Motor neuron (in vitro differentiated cells): ENCODE results near the gene NRXN3. TPM values are rescaled to one million over a fixed set of nuclear protein-coding genes. Genes with fewer than 3 reads are reported as not detected.

Source experiments
- ATAC-seq, 8 experiments: fragments of 200-7000 bp; cut with Tn5 transposase; replicated peaks in 6 of 8; 2 replicates each; pipeline ENCODE4 v1.8.0; 2021; ENCODE audit warnings: mild to moderate bottlenecking in 8 of 8, moderate library complexity in 8 of 8
- H3K27ac ChIP-seq, 2 donors: fragments of 250-450 bp; sonication (Bioruptor Pico); 2 replicates each; pipeline ENCODE4 v1.9.0; 2021; ENCODE audit warnings: antibody characterized with exemption in 2 of 2, mild to moderate bottlenecking in 2 of 2, moderate library complexity in 1 of 2
- H3K4me1 ChIP-seq, 2 donors: fragments of 250-450 bp; sonication (Bioruptor Pico); replicated peaks in 1 of 2; 2 replicates each; pipeline ENCODE4 v1.6.1; 2021; ENCODE audit warnings: antibody characterized with exemption in 2 of 2, mild to moderate bottlenecking in 2 of 2, moderate library complexity in 1 of 2
- H3K4me3 ChIP-seq, 5 donors: fragments of 250-450 bp; sonication (Bioruptor Pico); 2 replicates each; pipeline ENCODE4 v1.9.0; 2021; ENCODE audit warnings: antibody characterized with exemption in 5 of 5, mild to moderate bottlenecking in 5 of 5, moderate library complexity in 4 of 5
- WGBS, 10 experiments: fragments of 450-650 bp; shearing (Covaris generic); methylation state at CpG; one replicate each; pipeline ENCODE4 v1.0.0; 2022; 5-methylcytosine and 5-hydroxymethylcytosine counted together
- in situ Hi-C, 9 experiments: fragments of 400-800 bp; cut with MboI; loops; one replicate each; pipeline ENCODE4 v1.15.0; 2021; ENCODE audit warnings: low sequenced_read_pairs in 9 of 9, low pct_unique_long_range_greater_than_20kb in 2 of 9; ENCODE audit not compliant: unreplicated experiment in 9 of 9
- total RNA-seq, 8 experiments: library from RNA; unstranded; fragments of 300-600 nt; gene quantifications; 2 replicates each; pipeline versions ENCODE4 v1.2.3 to v1.2.4, GENCODE V29; 2022

NRXN3 gene
- total RNA-seq, 8 experiments from 2014 or later, result 1.1 to 16.5 (median 12.9) TPM

DNA sequence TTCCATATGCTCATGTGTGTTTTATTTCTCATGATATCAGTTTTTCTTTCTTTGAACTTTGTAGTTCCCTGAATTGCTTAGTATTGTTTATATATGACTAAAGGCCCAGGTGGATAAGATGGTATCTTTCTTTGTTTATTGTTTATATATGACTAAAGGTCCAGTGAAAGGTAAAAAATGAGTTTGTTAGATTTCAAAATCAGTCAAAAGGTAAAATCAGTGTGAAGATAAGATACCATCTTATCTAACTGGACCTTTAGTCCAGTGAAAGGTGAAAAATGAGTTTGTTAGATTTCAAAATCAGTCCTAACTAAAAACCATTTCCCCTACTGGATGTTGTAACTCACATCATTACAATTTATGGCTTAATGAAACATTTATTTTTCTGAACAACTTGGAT, 1150.9 kb downstream of the NRXN3 start:
- no peak overlapping the region for H3K4me3 ChIP-seq
- ATAC-seq, result no peak
- peaks cover 8% of the 10 kb centered on the region in 2 donors for H3K4me1 ChIP-seq
- in situ Hi-C loops, result no loop called here
- no peak overlapping the region for H3K27ac ChIP-seq

DNA sequence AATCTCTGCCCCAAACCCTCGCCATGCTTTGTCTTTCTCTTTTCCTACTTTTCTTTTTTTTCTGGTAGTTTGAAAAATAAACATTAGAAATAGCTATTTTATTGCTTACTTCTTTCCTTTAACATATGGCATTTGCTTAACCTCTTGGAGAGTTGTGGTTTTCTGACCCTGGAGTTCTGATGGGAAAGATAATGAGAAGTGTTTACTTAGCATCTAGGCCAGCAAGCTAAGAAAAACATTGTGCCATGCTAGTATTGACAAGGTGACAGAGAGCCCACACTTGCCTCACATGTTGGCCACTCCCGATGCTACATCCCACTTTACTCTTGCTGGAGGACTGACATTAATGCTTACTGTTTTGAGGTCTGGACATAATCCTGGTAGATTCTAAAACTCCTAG, 1154.9 kb downstream of the NRXN3 start:
- peak in 2 of 8 experiments; percentile 47 to 68 for ATAC-seq
- in situ Hi-C loops, result no loop called here
- Histone ChIP-seq H3K4me1 (peaks cover 2 to 8% of the 10 kb centered on the region in 2 donors), H3K4me3 (no peak overlapping the region), H3K27ac (no peak overlapping the region)
- 0 to 100% (median 69%) methylated on average over 1 to 2 of the region's 2 CpGs; no CpG with 5 or more reads in 2 of the 10 experiments for WGBS, 10 experiments

DNA sequence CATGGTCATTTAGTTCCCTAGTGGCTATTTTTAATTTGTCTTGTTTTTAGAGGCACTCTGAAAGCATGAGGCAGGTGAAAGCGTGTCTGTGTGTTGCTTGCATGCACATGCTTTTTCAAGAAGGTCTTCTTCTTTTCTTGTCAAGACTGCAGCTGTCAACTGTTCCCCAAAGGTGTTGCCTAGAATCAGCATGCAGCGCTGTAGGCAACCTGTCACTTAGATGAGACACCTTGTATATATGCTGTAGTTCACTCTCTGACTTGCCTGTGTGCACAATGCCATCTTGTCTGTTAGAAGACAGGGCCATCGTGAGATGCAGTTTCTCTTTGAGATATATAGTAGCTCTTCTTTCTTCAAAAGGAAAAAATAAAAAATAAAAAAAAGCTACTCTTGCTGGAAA, 1155.4 kb downstream of the NRXN3 start:
- in situ Hi-C loops, result no loop called here
- ATAC-seq, result peak in 1 of 8 experiments; percentile 39
- H3K4me1 ChIP-seq, result peaks cover 2 to 8% of the 10 kb centered on the region in 2 donors
- H3K27ac ChIP-seq, result no peak overlapping the region
- 0 to 100% (median 79%) methylated on average over 1 to 3 of the region's 3 CpGs; no CpG with 5 or more reads in 1 of the 10 experiments for WGBS, 10 experiments
- no peak overlapping the region for H3K4me3 ChIP-seq

DNA sequence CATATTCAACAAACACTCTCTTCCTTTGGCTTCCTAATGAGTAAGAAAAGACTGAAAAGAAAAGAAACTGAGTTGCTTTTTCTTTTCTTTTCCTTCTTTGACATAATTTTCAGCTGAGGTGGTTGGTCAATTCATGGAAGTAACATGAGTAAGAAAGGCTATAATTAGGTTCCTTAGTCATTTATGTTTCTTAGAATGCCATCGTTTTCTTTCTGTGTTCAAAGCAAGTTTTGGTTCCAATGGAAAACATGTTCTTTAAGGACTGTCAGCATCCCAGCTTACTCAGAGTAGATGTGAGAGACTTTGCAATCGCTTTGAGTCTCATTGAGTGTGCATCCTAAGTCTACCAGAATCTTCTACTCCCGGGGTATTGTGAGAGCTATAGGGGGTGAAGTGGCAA, 1158.7 kb downstream of the NRXN3 start:
- no peak overlapping the region for H3K27ac ChIP-seq
- H3K4me1 ChIP-seq, result peaks cover 16 to 17% of the 10 kb centered on the region in 2 donors
- H3K4me3 ChIP-seq, result no peak overlapping the region
- ATAC-seq, result no peak
- 6 to 90% (median 40%) methylated on average over 1 to 3 of the region's 3 CpGs; no CpG with 5 or more reads in 1 of the 10 experiments for WGBS, 10 experiments
- in situ Hi-C loops, result no loop called here

DNA sequence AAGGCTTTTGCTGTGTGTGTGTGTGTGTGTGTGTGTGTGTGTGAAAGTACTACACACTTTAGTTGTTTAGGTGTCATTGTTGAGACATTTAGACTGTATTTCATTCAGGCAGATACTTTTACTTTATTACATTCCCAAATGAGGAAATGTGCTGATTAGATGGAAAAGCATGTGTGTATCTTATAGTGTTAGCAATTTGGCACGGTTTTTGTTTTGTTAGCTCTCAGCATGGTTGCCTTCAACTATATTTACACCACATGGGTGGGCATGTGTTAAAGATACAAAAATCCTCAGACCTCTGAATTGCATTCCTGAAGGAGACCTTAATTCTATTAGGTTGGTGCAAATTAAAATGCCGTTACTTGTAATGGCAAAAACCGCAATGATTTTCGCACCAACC, 1161.7 kb downstream of the NRXN3 start:
- 4 to 100% (median 88%) methylated on average over 1 to 4 of the region's 4 CpGs; no CpG with 5 or more reads in 2 of the 10 experiments for WGBS, 10 experiments
- Histone ChIP-seq H3K27ac (no peak overlapping the region), H3K4me1 (peaks cover 9 to 20% of the 10 kb centered on the region in 2 donors), H3K4me3 (no peak overlapping the region)
- in situ Hi-C loops, result no loop called here
- ATAC-seq, result no peak

DNA sequence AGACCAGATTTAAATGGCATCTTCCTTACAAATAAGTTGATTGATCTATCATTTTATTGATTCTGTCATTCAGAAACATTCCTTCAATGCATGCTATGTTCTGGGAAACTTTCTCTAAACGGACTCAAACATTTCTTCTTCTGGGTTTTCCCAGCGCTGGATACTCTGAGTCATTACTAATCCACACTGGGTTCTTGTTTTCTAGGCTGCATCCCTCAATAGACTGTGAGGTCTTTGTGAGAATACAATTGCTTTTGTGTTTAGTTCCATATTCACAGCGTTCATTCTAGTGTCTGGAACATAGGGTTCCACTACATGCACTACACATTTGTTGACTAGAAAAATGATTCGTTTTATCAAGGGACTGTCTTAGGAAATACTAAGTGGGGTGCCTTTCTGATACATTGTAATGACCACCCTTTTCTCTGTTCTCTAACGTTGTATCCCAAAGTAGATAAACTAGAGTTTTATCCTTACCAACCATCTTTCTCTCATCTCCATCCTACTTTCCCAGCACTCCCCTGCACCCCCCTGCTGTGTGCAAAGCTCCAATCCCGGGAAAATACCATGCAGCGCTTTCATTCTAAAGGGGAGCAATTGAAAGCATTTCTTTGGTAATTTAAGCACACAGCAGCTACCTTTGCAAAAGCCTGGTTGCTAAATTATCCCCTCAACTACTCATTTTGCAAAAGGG, 1162.5 kb downstream of the NRXN3 start:
- Histone ChIP-seq H3K4me3 (no peak overlapping the region), H3K27ac (no peak overlapping the region), H3K4me1 (peaks cover 9 to 20% of the 10 kb centered on the region in 2 donors)
- in situ Hi-C loops, result no loop called here
- ATAC-seq, result peak in 3 of 8 experiments; percentile 24 to 32 (median 31)
- 0 to 42% (median 32%) methylated on average over 1 to 7 of the region's 7 CpGs for WGBS, 10 experiments

DNA sequence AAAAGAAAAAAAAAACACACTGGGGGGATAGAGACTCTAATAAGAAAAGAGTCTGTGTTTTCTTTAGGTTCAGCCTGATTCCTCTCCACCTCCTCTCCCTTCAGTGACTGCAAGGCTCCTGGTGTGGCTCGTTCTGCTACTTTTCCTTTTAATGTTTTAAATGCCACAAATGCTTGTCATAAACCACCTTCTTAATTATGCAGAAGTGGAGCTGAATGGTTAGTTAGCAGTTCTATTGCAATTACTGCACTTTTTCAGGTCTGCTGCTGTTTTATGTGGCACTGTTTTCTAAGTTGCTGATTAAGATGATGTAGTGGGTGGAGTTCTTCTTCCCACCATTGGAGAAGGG, 1163.0 kb downstream of the NRXN3 start:
- no peak overlapping the region for H3K27ac ChIP-seq
- no peak for ATAC-seq

DNA sequence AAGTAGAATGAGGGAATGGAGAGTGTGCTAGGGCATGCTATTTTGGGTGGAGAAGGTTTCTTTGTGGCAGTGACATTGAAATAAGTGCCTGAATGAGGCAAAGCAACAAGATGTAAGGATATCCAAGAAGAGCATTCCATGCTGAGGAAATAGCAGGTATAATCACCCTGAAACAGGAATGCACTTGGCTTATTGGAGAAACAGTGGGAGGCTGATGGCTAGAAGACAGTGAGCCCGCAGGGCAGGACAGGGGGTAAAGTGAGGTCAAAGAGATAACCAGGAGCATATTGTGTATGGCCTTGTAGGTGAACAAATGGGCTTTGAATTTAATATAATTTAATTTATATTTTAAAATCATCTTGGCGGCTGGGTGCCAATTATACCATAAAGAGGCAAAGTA, 1164.1 kb downstream of the NRXN3 start:
- no peak overlapping the region for H3K27ac ChIP-seq
- in situ Hi-C loops, result no loop called here
- peaks cover 9 to 22% of the 10 kb centered on the region in 2 donors for H3K4me1 ChIP-seq
- WGBS, 10 experiments, result 20 to 100% (median 49%) methylated on average over 2 of the region's 2 CpGs; no CpG with 5 or more reads in 3 of the 10 experiments
- ATAC-seq, result no peak
- no peak overlapping the region for H3K4me3 ChIP-seq

More for the DNA sequence above, 1163.0 kb downstream of the NRXN3 start:
- no peak overlapping the region for H3K4me3 ChIP-seq
- in situ Hi-C loops, result no loop called here
- WGBS, 10 experiments, result 0 to 75% (median 38%) methylated on average over 1 of the region's 1 CpG; no CpG with 5 or more reads in 4 of the 10 experiments
- peaks cover 9 to 20% of the 10 kb centered on the region in 2 donors for H3K4me1 ChIP-seq

DNA sequence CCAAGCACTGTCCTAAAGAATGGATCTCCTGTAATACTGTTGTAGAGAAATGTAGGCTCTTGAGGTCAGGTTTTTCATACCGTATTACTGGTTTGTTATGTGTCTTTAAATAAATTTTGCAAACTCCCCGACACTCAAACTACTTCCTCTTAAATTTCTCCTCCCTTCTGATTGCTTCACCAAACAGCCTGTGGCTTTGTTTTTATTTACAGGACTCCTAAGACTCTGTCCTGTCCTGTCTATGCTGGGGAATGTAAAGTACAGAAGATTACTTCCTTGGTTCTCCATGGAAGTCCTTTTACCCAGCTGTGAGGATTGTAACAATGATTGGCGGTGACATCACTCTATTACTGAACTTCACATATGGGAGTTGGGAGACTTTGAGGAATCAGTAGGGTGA, 1167.6 kb downstream of the NRXN3 start:
- Histone ChIP-seq H3K4me3 (no peak overlapping the region), H3K27ac (no peak overlapping the region), H3K4me1 (peaks cover 6 to 17% of the 10 kb centered on the region in 2 donors)
- in situ Hi-C loops, result no loop called here
- WGBS, 10 experiments, result 10 to 100% (median 78%) methylated on average over 1 to 3 of the region's 3 CpGs
- ATAC-seq, result no peak

DNA sequence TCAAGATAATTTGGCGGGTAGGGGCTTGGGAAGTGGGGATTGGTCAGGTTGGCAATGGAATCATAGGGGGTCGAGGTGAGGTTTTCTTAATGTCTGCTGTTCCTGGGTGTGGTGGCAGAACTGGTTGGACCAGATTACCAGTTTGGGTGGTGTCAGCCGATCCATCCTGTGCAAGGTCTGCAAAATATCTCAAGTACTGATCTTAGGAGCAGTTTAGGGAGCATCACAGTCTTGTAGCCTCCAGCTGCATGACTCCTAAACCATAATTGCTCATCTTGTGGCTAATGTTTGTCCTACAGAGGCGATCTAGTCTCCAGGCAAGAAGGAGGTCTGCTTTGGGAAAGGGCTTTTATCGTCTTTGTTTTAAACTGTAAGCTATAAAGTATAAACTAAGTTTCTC, 1172.8 kb downstream of the NRXN3 start:
- in situ Hi-C loops, result no loop called here
- no peak overlapping the region for H3K4me3 ChIP-seq
- WGBS, 10 experiments, result 4 to 100% (median 93%) methylated on average over 2 to 5 of the region's 5 CpGs; no CpG with 5 or more reads in 1 of the 10 experiments
- ATAC-seq, result no peak
- no peak overlapping the region for H3K27ac ChIP-seq
- peaks cover 0 to 3% of the 10 kb centered on the region in 2 donors for H3K4me1 ChIP-seq

DNA sequence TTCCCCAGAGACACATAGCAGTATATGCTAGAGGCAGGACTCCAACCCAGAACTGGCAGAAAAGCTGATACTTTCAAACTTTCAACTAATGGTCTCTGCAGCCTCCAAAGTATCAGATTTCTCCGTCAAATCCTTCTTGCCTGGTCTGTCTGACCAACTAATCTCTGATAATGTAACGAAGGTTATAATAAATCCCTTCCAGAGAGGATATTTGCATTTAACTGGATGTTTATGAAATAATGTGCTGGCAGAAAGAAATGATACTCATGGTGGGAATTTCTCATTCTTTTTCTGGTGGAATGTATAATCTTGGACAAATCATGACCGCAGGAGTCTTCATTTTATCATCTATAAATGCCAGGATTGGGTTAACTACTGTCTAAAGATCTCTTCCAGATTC, 1180.8 kb downstream of the NRXN3 start:
- in situ Hi-C loops, result no loop called here
- no peak overlapping the region for H3K27ac ChIP-seq
- WGBS, 10 experiments, result 0 to 100% (median 90%) methylated on average over 1 to 3 of the region's 3 CpGs; no CpG with 5 or more reads in 1 of the 10 experiments
- ATAC-seq, result no peak
- peaks cover 9 to 18% of the 10 kb centered on the region in 2 donors for H3K4me1 ChIP-seq
- H3K4me3 ChIP-seq, result no peak overlapping the region

DNA sequence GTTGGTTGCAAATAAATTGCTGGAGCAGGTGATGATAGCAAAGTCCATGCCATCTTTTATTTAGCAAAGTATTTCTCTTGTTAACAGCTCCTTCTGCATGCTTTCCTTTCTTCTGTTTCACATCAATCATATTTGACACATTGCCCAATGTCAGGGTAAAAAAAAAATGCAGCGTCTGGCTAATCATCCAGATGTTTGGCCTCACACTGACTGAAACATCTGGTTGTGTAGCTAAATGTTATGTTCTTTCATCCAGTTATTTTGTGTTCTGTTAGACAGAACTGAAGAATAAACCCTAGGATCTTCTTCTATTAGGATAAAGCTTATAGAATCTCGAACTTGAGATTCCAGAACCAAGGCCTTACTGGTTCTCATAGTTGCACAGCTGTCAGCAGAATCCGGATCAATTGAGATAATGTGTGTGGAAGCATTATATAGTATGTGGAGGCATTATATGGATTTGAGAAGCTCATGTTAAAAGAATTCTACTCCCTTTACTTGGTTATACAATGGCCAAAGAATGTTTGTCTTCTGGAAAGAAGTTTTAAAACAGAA, 1182.0 kb downstream of the NRXN3 start:
- Histone ChIP-seq H3K4me1 (peaks cover 9 to 18% of the 10 kb centered on the region in 2 donors), H3K27ac (no peak overlapping the region), H3K4me3 (no peak overlapping the region)
- 0 to 100% (median 20%) methylated on average over 1 to 3 of the region's 3 CpGs for WGBS, 10 experiments
- no peak for ATAC-seq
- in situ Hi-C loops, result no loop called here

DNA sequence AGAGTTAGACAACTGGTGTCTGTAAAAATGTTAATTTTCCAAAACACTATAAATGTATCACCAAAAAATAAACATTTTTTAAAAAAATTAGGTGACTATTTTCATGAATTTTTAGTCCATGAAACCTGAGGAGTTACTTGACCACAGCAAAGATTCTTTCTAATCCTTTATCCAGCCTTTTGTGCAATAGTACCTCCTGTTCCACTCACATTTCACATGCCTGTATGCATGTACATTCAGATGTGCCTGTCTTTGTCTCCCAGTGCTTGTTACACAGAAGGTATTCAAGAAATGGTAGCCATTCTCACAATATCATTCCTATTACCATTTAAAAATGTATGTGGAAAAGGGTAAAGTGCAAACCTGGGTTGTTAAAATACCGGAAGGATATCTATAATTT, 1184.2 kb downstream of the NRXN3 start:
- no peak for ATAC-seq
- WGBS, 10 experiments, result 0 to 92% (median 73%) methylated on average over 1 of the region's 1 CpG; no CpG with 5 or more reads in 2 of the 10 experiments
- in situ Hi-C loops, result no loop called here

DNA sequence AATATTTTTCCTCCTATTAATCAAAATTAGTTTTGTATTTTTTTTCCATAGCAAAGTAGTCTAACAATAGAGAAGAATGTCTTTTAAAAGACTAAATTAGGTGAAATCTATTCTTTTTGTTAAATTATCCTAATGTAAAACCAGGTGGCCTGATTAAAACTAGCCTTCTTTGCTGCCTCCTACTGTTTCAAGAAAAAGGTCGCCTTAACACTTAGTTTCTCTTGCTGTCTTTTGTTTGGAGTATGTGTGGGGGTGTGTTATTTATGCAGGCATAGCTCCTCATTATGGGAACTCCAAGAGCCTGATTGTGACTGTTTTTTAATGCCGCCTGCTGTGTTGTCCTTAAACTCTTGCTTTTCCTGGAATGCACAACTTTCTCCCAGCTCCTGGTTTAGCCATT, 1185.9 kb downstream of the NRXN3 start:
- ATAC-seq, result no peak
- Histone ChIP-seq H3K27ac (no peak overlapping the region), H3K4me3 (no peak overlapping the region), H3K4me1 (peaks cover 9 to 18% of the 10 kb centered on the region in 2 donors)
- WGBS, 10 experiments, result 0 to 100% (median 68%) methylated on average over 1 to 2 of the region's 2 CpGs; no CpG with 5 or more reads in 2 of the 10 experiments
- in situ Hi-C loops, result no loop called here

More for the DNA sequence above, 1184.2 kb downstream of the NRXN3 start:
- H3K27ac ChIP-seq, result no peak overlapping the region
- H3K4me1 ChIP-seq, result peaks cover 9 to 18% of the 10 kb centered on the region in 2 donors
- no peak overlapping the region for H3K4me3 ChIP-seq
